K562 treated with DMSO at 1 percent for 24 hours (cell line): ENCODE data around the gene PRH1. TPM values are rescaled to one million over a fixed set of nuclear protein-coding genes. Genes with fewer than 3 reads are reported as not detected.

Experiments
- total RNA-seq: library from RNA; unstranded; fragments of 300-600 nt; gene quantifications from 2 replicates; pipeline ENCODE4 v1.2.3, GENCODE V29; 2022; ENCODE audit warnings: low read depth; ENCODE audit not compliant: insufficient read depth

Gene PRH1
- total RNA-seq: not detected in 2 replicates

DNA sequence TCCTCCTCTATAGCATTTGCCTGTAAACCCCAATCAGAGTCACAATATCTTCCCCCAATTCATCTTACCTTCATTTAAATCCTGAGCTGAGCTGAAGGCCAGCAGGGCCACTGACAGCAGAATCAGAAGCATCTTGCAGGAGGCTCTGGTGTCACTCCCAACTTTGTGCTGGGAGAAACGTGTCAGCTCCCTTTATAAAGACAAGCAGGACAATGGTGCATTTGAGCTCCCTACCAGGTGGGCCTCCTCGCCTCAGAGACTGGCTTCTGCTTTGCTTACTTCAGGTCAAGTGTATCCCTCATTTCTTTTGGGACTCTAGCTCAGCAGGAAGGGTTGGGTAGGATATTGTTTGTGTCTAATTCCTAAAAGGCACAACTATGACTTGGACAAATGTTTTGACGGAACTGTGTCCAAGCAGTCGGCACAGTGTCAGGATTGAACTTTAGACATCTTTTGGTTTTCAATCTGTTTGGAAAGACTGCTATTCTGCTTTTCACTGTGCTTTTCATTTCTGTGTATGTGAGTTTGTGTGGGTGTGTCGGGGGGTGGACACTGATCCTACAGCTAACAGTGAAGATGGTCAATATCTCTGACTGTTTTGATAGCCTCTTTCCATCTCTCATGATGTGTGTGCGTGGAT is at the start of gene PRH1:
Gene PRH1, minus strand, starts transcription at position 170 of the 640 bp plus-strand sequence. Its CDS starts 38 bp downstream, at position 132.

DNA sequence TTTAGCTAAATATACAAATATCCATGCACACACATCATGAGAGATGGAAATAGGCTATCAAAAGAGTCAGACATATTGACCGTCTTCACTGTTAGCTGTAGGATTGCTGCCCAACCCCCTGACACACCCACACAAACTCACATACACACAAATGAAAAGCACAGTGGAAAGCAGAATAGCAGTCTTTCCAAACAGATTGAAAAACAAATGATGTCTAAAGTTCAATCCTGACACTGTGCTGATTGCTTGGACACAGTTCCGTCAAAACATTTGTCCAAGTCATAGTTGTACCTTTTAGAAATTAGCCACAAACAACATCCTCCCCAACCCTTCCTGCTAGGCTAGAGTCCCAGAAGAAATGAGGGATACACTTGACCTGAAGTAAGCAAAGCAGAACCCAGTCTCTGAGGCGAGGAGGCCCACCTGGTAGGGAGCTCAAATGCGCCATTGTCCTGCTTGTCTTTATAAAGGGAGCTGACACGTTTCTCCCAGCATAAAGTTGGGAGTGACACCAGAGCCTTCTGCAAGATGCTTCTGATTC is 44.8 kb upstream of the PRH1 start, which contains the start of gene PRH2:
Gene PRH2, plus strand, starts transcription at position 491 of the 541 bp plus-strand sequence. Its CDS starts 38 bp downstream, at position 529.

GRCh38 chr12:10909462-10909861 is 25.4 kb upstream of the PRH1 start, which contains the start of gene TAS2R13:
Gene TAS2R13 (minus strand): TSS chr12:10909562. CDS start chr12:10909298, 264 bp downstream.

DNA sequence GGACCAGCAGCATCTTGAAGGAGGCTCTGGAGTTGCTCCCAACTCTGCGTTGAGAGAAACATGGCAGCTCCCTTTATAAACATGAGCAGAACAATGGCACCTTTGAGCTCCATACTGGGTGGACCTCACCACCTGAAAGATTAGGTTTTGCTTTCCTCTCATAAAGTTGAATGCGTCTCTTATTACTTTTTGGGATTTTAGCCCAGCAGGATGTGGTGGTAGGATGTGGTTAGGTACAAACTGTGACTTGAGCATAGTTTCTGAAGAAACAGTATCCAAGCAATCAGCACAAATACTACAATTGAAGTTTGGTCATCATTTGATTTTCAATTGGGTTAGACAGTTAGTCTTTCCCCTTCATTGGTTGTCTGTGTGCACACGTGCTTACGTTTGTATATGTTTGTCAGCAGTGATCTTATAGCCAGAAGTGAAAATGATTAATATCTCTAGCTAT is 34.6 kb downstream of the PRH1 start, which contains the start of gene PRR4:
Gene PRR4, minus strand, starts transcription at position 51 of the 454 bp plus-strand sequence. Its CDS starts 38 bp downstream, at position 13.

Other genes with a start within 250 kb of the PRH1 start
- gene STYK1, start 210.2 kb downstream of the PRH1 start, total RNA-seq: 0.47 and 1.1 TPM in 2 replicates
- gene YBX3, start 160.9 kb downstream of the PRH1 start, total RNA-seq: 141 and 153 TPM in 2 replicates
- gene TAS2R7, start 81.6 kb downstream of the PRH1 start, total RNA-seq: not detected in 2 replicates
- not detected in 2 replicates for gene TAS2R8, start 77.0 kb downstream of the PRH1 start, total RNA-seq
- not detected in 2 replicates for gene TAS2R9, start 74.1 kb downstream of the PRH1 start, total RNA-seq
- not detected in 2 replicates for gene TAS2R10, start 57.9 kb downstream of the PRH1 start, total RNA-seq
- gene PRR4, start 34.8 kb downstream of the PRH1 start, total RNA-seq: 2.1 TPM in 1 of 2 replicates, not detected in the other
- gene TAS2R13, start 25.3 kb upstream of the PRH1 start, total RNA-seq: not detected in 2 replicates
- gene PRH2, start 45.0 kb upstream of the PRH1 start, total RNA-seq: not detected in 2 replicates
- 0.17 TPM in 1 of 2 replicates, not detected in the other for gene TAS2R14, start 55.0 kb upstream of the PRH1 start, total RNA-seq
- not detected in 2 replicates for gene TAS2R50, start 102.7 kb upstream of the PRH1 start, total RNA-seq
- gene TAS2R20, start 114.0 kb upstream of the PRH1 start, total RNA-seq: not detected in 2 replicates
- not detected in 2 replicates for gene TAS2R19, start 138.4 kb upstream of the PRH1 start, total RNA-seq
- gene TAS2R31, start 147.2 kb upstream of the PRH1 start, total RNA-seq: not detected in 2 replicates
- not detected in 2 replicates for gene TAS2R46, start 178.0 kb upstream of the PRH1 start, total RNA-seq
- not detected in 2 replicates for gene TAS2R43, start 208.1 kb upstream of the PRH1 start, total RNA-seq